DND-41 (cell line): ENCODE results near the gene GLIPR1L1.

Experiments used
- CTCF ChIP-seq: IDR thresholded peaks from 2 replicates; pipeline ENCODE4 v1.5.1; 2012; ENCODE audit warnings: borderline replicate concordance, low read length, moderate library complexity, mild to moderate bottlenecking; ENCODE audit not compliant: poor library complexity, severe bottlenecking; ENCODE audit errors: extremely low read depth
- EZH2 ChIP-seq: IDR thresholded peaks from 3 replicates; pipeline ENCODE4 v1.6.1; 2012; ENCODE audit warnings: borderline replicate concordance, low read depth, mild to moderate bottlenecking, moderate library complexity, low read length, inconsistent platforms; ENCODE audit not compliant: severe bottlenecking

GRCh38 chr12:75311369-75311768 lies 23.1 kb upstream of the GLIPR1L1 start:
- no peak for TF ChIP-seq CTCF
- no peak for TF ChIP-seq EZH2
